Hepatocyte (in vitro differentiated cells): Measurements from ENCODE around the gene AOAH.

Source experiments
- EZH2 ChIP-seq: fragments of 200-600 bp; sonication (generic); IDR thresholded peaks from 2 replicates; pipeline ENCODE4 v1.6.1; 2016; ENCODE audit warnings: antibody characterized with exemption, mild to moderate bottlenecking, borderline replicate concordance
- TF ChIP-seq, protein P1 (sequence below): fragments of 200-600 bp; sonication (generic); IDR thresholded peaks from 2 replicates; pipeline ENCODE4 v1.5.1; 2016; ENCODE audit warnings: antibody characterized with exemption, mild to moderate bottlenecking; ENCODE audit not compliant: poor library complexity

DNA sequence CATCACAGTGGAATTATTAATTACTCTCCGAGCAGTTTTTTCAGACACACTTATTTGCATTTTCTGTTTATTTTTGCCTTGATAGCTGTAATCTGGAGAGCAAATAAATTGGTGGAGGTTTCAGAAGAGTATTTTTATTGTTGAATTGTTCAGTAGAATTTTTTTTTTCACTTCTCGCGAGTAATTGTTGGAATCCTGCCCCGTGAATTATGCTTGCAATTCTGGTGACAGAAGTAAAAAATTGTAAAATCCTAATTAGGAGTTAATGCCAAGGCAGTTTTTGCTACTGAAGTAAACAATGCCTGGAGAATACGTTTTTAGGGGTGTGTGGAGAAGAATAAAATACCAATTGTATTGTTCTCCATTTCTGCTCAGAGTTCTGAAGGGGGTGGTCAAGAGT lies 88.2 kb downstream of the AOAH start:
- TF ChIP-seq, protein P1, sequence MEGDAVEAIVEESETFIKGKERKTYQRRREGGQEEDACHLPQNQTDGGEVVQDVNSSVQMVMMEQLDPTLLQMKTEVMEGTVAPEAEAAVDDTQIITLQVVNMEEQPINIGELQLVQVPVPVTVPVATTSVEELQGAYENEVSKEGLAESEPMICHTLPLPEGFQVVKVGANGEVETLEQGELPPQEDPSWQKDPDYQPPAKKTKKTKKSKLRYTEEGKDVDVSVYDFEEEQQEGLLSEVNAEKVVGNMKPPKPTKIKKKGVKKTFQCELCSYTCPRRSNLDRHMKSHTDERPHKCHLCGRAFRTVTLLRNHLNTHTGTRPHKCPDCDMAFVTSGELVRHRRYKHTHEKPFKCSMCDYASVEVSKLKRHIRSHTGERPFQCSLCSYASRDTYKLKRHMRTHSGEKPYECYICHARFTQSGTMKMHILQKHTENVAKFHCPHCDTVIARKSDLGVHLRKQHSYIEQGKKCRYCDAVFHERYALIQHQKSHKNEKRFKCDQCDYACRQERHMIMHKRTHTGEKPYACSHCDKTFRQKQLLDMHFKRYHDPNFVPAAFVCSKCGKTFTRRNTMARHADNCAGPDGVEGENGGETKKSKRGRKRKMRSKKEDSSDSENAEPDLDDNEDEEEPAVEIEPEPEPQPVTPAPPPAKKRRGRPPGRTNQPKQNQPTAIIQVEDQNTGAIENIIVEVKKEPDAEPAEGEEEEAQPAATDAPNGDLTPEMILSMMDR: no peak
- TF ChIP-seq EZH2: no peak
